Stomach (tissue), 9 donors: Measurements from ENCODE around the gene GRIA2. TPM values are rescaled to one million over a fixed set of nuclear protein-coding genes. Genes with fewer than 3 reads are reported as not detected.
A peak's percentile ranks its signal among the peaks of the same experiment; 100 is the strongest.

Experiments used
- DNase-seq, 2 donors: peaks; one replicate each; pipeline versions ENCODE4 v3.0.0 to v3.0.0-alpha.2; 2013 to 2019
- H3K27ac ChIP-seq, 5 donors: fragments of 200-600 bp in 4 of 5; sonication (generic) in 4 of 5; one replicate each; pipeline ENCODE4 v1.5.1; 2013 to 2019; ENCODE audit warnings: mild to moderate bottlenecking in 1 of 5, moderate library complexity in 1 of 5
- H3K27me3 ChIP-seq, 3 donors: fragments of 200-600 bp; sonication (generic); one replicate each; pipeline ENCODE4 v1.5.1; 2017 to 2019; ENCODE audit warnings: mixed run types in 1 of 3
- H3K36me3 ChIP-seq, 4 donors: fragments of 200-600 bp; sonication (generic); 1 replicate in 3 of 4; 2 replicates in 1 of 4; pipeline ENCODE4 v1.5.1; 2016 to 2019
- H3K4me1 ChIP-seq, 4 donors: fragments of 200-600 bp; sonication (generic); one replicate each; pipeline ENCODE4 v1.5.1; 2016 to 2019
- H3K4me3 ChIP-seq, 4 donors: fragments of 200-600 bp; sonication (generic) in 3 of 4; one replicate each; pipeline ENCODE4 v1.5.1; 2016 to 2019; ENCODE audit warnings: mild to moderate bottlenecking in 1 of 4
- H3K9me3 ChIP-seq, 4 donors: fragments of 200-600 bp; sonication (generic); one replicate each; pipeline ENCODE4 v1.5.1; 2016 to 2019
- CTCF ChIP-seq, 7 experiments: fragments of 450-650 bp in 4 of 7; fragments of 200-600 bp in 3 of 7; sonication (generic) in 3 of 7; IDR thresholded peaks; one replicate each; pipeline ENCODE4 v1.5.1; 2016 to 2019; ENCODE audit warnings: antibody characterized with exemption in 7 of 7, control low read depth in 2 of 7, mild to moderate bottlenecking in 1 of 7
- EP300 ChIP-seq: sonication (generic); formaldehyde crosslinking; IDR thresholded peaks from one replicate; pipeline ENCODE4 v1.6.1; 2017; ENCODE audit warnings: antibody characterized with exemption
- POLR2A ChIP-seq, 4 donors: fragments of 450-650 bp; IDR thresholded peaks; one replicate each; pipeline ENCODE4 v1.6.1; 2016; ENCODE audit warnings: antibody characterized with exemption in 4 of 4, control low read depth in 2 of 4, mild to moderate bottlenecking in 1 of 4, moderate library complexity in 1 of 4
- POLR2AphosphoS5 ChIP-seq, 3 donors: sonication (generic); formaldehyde crosslinking; IDR thresholded peaks; one replicate each; pipeline ENCODE4 v1.6.1; 2016; ENCODE audit warnings: antibody characterized with exemption in 3 of 3
- WGBS, 5 donors: extraction: QIAGEN DNeasy Blood & Tissue Kit in 3 of 5; methylation state at CpG; one replicate each; pipeline versions ENCODE4 v1.1.5 to v1.1.7; 2013 to 2018; 5-methylcytosine and 5-hydroxymethylcytosine counted together
- intact Hi-C: fragments of 100-400 bp; cut with DNase I; formaldehyde crosslinking; loops from one replicate; pipeline ENCODE4 v1.15.1; 2023; ENCODE audit warnings: low total_unique reads
- polyA plus RNA-seq, 3 donors: library from polyadenylated mRNA; stranded (reverse); fragments of 200-250 nt; gene quantifications; one replicate each; pipeline ENCODE4 v1.2.3, GENCODE V29; 2013
- total RNA-seq, 5 donors: library from RNA; depleted of rRNA; stranded (reverse); fragments of >200 nt; gene quantifications; one replicate each; pipeline versions ENCODE4 v1.1.0 to v1.2.3, GENCODE V29; 2014 to 2016
- donor health status: healthy with polysubstance abuse.
- donor health status: Bipolar disorder and iron deficiency.
- donor health status: healthy.

Gene GRIA2
- total and polyA plus RNA-seq, 8 donors: 0.06 to 15.2 (median 0.43) TPM; not detected in 3

GRCh38 chr4:157265281-157265680, 44.8 kb downstream of the GRIA2 start:
- no peak overlapping the region for H3K4me3 ChIP-seq
- H3K4me1 ChIP-seq: no peaks in the 10 kb centered on the region
- WGBS, 5 donors: 21 to 42% (median 26%) methylated on average over 2 of the region's 2 CpGs
- intact Hi-C loops: no loop called here
- no peak overlapping the region for H3K27ac ChIP-seq
- H3K36me3 ChIP-seq: no peaks in the 10 kb centered on the region
- no peaks in the 10 kb centered on the region for H3K9me3 ChIP-seq
- DNase-seq: peak; percentile 22 to 25
- no peak for TF ChIP-seq EP300
- H3K27me3 ChIP-seq: no peaks in the 10 kb centered on the region

GRCh38 chr4:157270108-157270507, 49.6 kb downstream of the GRIA2 start:
- no peaks in the 10 kb centered on the region for H3K4me1 ChIP-seq
- WGBS, 5 donors: 79 to 89% (median 84%) methylated on average over 2 of the region's 2 CpGs
- no peaks in the 10 kb centered on the region for H3K27me3 ChIP-seq
- TF ChIP-seq CTCF (IDR thresholded peaks at IDR 0.05): no peak
- no peak for TF ChIP-seq POLR2AphosphoS5 (IDR thresholded peaks at IDR 0.05)
- no peak for TF ChIP-seq POLR2A (IDR thresholded peaks at IDR 0.05)
- no peak for TF ChIP-seq EP300
- no peak overlapping the region for H3K4me3 ChIP-seq
- no peak for DNase-seq
- H3K36me3 ChIP-seq: no peaks in the 10 kb centered on the region
- intact Hi-C loops: no loop called here
- no peak overlapping the region for H3K27ac ChIP-seq
- no peaks in the 10 kb centered on the region for H3K9me3 ChIP-seq

- TF ChIP-seq POLR2A (IDR thresholded peaks at IDR 0.05) (no peak), POLR2AphosphoS5 (IDR thresholded peaks at IDR 0.05) (no peak), EP300 (no peak), CTCF (IDR thresholded peaks at IDR 0.05) (no peak)
- no peaks in the 10 kb centered on the region for H3K36me3 ChIP-seq
- H3K9me3 ChIP-seq: no peaks in the 10 kb centered on the region
- intact Hi-C loops: no loop called here
- WGBS, 5 donors: 88 to 94% (median 90%) methylated on average over 5 of the region's 5 CpGs
- H3K27me3 ChIP-seq: no peaks in the 10 kb centered on the region
- H3K27ac ChIP-seq: no peak overlapping the region
- no peaks in the 10 kb centered on the region for H3K4me1 ChIP-seq
- H3K4me3 ChIP-seq: no peak overlapping the region
- DNase-seq: no peak
Measured at GRCh38 chr4:157270552-157270951, 50.0 kb downstream of the GRIA2 start.

- TF ChIP-seq CTCF (IDR thresholded peaks at IDR 0.05) (no peak), EP300 (no peak), POLR2AphosphoS5 (IDR thresholded peaks at IDR 0.05) (no peak), POLR2A (IDR thresholded peaks at IDR 0.05) (no peak)
- intact Hi-C loops: no loop called here
- no peak overlapping the region for H3K27ac ChIP-seq
- no peaks in the 10 kb centered on the region for H3K36me3 ChIP-seq
- H3K27me3 ChIP-seq: no peaks in the 10 kb centered on the region
- no peaks in the 10 kb centered on the region for H3K9me3 ChIP-seq
- no peaks in the 10 kb centered on the region for H3K4me1 ChIP-seq
- WGBS, 5 donors: 34 to 79% (median 58%) methylated on average over 1 of the region's 1 CpG
- DNase-seq: no peak
- H3K4me3 ChIP-seq: no peak overlapping the region
Measured at GRCh38 chr4:157271166-157271869, 50.8 kb downstream of the GRIA2 start.

GRCh38 chr4:157280673-157281072, 60.1 kb downstream of the GRIA2 start:
- H3K27me3 ChIP-seq: no peaks in the 10 kb centered on the region
- 57 to 78% (median 73%) methylated on average over 1 of the region's 1 CpG for WGBS, 5 donors
- no peaks in the 10 kb centered on the region for H3K9me3 ChIP-seq
- intact Hi-C loops: no loop called here
- H3K4me1 ChIP-seq: no peaks in the 10 kb centered on the region
- H3K27ac ChIP-seq: no peak overlapping the region
- TF ChIP-seq POLR2AphosphoS5 (IDR thresholded peaks at IDR 0.05): no peak
- no peak for TF ChIP-seq EP300
- no peak for TF ChIP-seq POLR2A (IDR thresholded peaks at IDR 0.05)
- no peak for TF ChIP-seq CTCF (IDR thresholded peaks at IDR 0.05)
- H3K36me3 ChIP-seq: no peaks in the 10 kb centered on the region
- no peak for DNase-seq
- H3K4me3 ChIP-seq: no peak overlapping the region
